ENCODE results near the gene THAP10. TPM values are rescaled to one million over a fixed set of nuclear protein-coding genes. Genes with fewer than 3 reads are reported as not detected.

Gene THAP10
- total and polyA plus RNA-seq, 9 of the 15 experiments (the other 6 are each of a cell fraction or from before 2014, with no cell fraction given): 0.04 to 0.28 (median 0.09) TPM; not detected in 3

DNA sequence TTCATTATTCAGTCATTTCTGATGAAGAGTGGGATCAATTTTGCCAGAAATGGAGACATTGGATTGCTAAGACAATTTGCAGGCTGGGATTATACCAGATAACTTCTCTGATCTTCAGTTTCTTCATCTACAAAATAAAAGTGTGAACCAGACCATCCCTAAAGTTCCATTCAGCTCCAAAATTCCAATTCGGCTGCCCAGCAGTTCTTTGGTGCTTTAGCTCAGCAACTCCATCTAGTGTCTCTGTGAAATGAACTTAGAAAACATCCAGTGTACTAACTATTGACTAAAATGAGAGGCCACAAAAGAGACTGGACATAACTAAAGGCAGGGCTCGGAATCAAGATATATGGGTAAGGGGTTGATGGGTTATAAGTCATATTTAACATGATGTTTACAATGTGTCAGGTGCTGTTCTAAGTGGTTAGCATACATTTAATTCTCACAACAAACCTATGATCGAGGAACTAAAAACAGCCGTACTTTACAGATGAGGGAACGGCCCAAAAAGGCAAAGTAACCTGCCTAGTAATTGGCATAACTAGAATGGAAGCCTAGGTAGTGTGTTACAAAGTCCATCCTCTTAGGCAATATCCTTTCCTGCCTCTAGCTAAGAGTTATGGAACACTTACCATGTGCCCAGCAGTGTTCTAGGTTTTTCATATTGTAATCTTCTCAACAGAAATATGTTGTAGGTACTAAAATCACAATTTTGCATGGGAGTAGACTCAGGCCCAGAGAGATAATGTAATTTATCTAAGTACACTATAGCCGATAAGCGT lies 17.0 kb downstream of the THAP10 start:
- Histone ChIP-seq H3K4me1 (replicated peaks in 1 of 2; ENCODE audit: control insufficient read depth in 2 of 2, insufficient read depth in 2 of 2, low read length in 2 of 2) (no peaks in the 10 kb centered on the region), H2AFZ (ENCODE audit: low read depth, low read length) (no peak overlapping the region), H3K36me3 (ENCODE audit: control insufficient read depth, insufficient read depth, low read length) (no peaks in the 10 kb centered on the region), H3K9me3 (replicated peaks; ENCODE audit: control insufficient read depth, insufficient read depth, low read depth, low read length) (no peaks in the 10 kb centered on the region), H3K27me3 (ENCODE audit: control insufficient read depth in 2 of 2, insufficient read depth in 2 of 2, low read length in 2 of 2) (no peaks in the 10 kb centered on the region), H3K79me2 (ENCODE audit: control insufficient read depth, insufficient read depth, low read length) (no peaks in the 10 kb centered on the region), H3K9me1 (ENCODE audit: control insufficient read depth, insufficient read depth, low read length) (no peaks in the 10 kb centered on the region), H3K27ac (ENCODE audit: extremely low read depth, low read depth, low read length) (no peak overlapping the region), H3K4me2 (ENCODE audit: insufficient read depth, low read length) (no peak overlapping the region), H3K4me3 (no peak overlapping the region), H3K9ac (ENCODE audit: insufficient read depth in 1 of 2, low read depth in 2 of 2, low read length in 2 of 2) (no peak overlapping the region), H4K20me1 (replicated peaks; ENCODE audit: control insufficient read depth, insufficient read depth, low read length) (no peaks in the 10 kb centered on the region)
- DNase-seq (ENCODE audit: extremely low read depth in 1 of 4, low spot score in 3 of 4): no peak
- no TSS peak for BruUV-seq (replicated peaks)
- in situ Hi-C loops (cut with MboI): no loop called here
- FAIRE-seq: no peak
- no peak for ATAC-seq
- ChIA-PET POLR2A (interaction anchor here (0.6 to 1.5 kb wide), 3 partner anchors 12 to 17 kb away, joined by 3 to 4 read pairs (median 4); no protein-coding TSS in a partner anchor), CTCF (ENCODE audit: low intra/inter-chr PET ratio) (interaction anchor here (0.8 kb wide), 1 partner anchor 1397 kb away, joined by 3 read pairs; no protein-coding TSS in a partner anchor)
- 2% methylated on average over 7 of the region's 7 CpGs for WGBS (ENCODE audit: insufficient coverage, low coverage, missing lambda C conversion rate)
- intact Hi-C loops (cut with micrococcal nuclease): no loop called here
- TF ChIP-seq ZNF518B (CRISPR knock-in tag; IDR thresholded peaks at IDR 0.05): no peak
- TF ChIP-seq ZNF696 (CRISPR knock-in tag; conservative IDR thresholded peaks at IDR 0.05): no peak
- TF ChIP-seq RAD21 (CRISPR knock-in tag; conservative IDR thresholded peaks at IDR 0.05 in 1 of 2, IDR thresholded peaks at IDR 0.05 in 1 of 2): peak; percentile 7 to 24; a peak in 2 of 4 replicates
- TF ChIP-seq CTCF (IDR thresholded peaks at IDR 0.05 in 2 of 3, conservative IDR thresholded peaks at IDR 0.05 in 1 of 3; ENCODE audit: insufficient read depth in 2 of 3, low read depth in 1 of 3, low read length in 3 of 3): peak in 1 of 3 experiments; percentile 7; a peak in 1 of 6 replicates
- no peak for TF ChIP-seq ZNF274 (IDR thresholded peaks at IDR 0.05; ENCODE audit: borderline replicate concordance, low read depth, low read length)
- no peak for TF ChIP-seq HSF4 (CRISPR knock-in tag; IDR thresholded peaks at IDR 0.05; ENCODE audit: borderline replicate concordance)

Measured in K562 (cell line).